NB4 (cell line): ENCODE measurements around the gene KRT17.

ENCODE experiments used
- DNase-seq: peaks from one replicate; pipeline ENCODE4 v3.0.0; 2010; ENCODE audit warnings: low read depth
- H3K4me3 ChIP-seq: one replicate; pipeline ENCODE4 v1.5.1; 2011; ENCODE audit warnings: mild to moderate bottlenecking, low read depth, low read length, moderate library complexity
- CTCF ChIP-seq: IDR thresholded peaks from one replicate; pipeline ENCODE4 v1.5.1; 2012; ENCODE audit warnings: low read depth, low read length
- MAX ChIP-seq: IDR thresholded peaks from 2 replicates; pipeline ENCODE4 v1.6.1; 2011; ENCODE audit warnings: low read depth, low read length
- MYC ChIP-seq: IDR thresholded peaks from 2 replicates; pipeline ENCODE4 v1.6.1; 2011; ENCODE audit warnings: low read depth, low read length
- POLR2A ChIP-seq: IDR thresholded peaks from 2 replicates; pipeline ENCODE4 v1.6.1; 2011; ENCODE audit warnings: mild to moderate bottlenecking; ENCODE audit not compliant: insufficient read length; ENCODE audit errors: extremely low read depth

KRT17 gene

GRCh38 chr17:41595585-41595984 lies 28.8 kb downstream of the KRT17 start:
- no peak for DNase-seq
- TF ChIP-seq MAX, result no peak
- no peak for TF ChIP-seq POLR2A
- TF ChIP-seq MYC, result no peak
- TF ChIP-seq CTCF, result no peak
- no peak overlapping the region for H3K4me3 ChIP-seq

- H3K4me3 ChIP-seq, result no peak overlapping the region
- TF ChIP-seq MYC (no peak), MAX (no peak), POLR2A (no peak), CTCF (no peak)
- no peak for DNase-seq
Measured at GRCh38 chr17:41594363-41594915, 29.9 kb downstream of the KRT17 start.

DNA sequence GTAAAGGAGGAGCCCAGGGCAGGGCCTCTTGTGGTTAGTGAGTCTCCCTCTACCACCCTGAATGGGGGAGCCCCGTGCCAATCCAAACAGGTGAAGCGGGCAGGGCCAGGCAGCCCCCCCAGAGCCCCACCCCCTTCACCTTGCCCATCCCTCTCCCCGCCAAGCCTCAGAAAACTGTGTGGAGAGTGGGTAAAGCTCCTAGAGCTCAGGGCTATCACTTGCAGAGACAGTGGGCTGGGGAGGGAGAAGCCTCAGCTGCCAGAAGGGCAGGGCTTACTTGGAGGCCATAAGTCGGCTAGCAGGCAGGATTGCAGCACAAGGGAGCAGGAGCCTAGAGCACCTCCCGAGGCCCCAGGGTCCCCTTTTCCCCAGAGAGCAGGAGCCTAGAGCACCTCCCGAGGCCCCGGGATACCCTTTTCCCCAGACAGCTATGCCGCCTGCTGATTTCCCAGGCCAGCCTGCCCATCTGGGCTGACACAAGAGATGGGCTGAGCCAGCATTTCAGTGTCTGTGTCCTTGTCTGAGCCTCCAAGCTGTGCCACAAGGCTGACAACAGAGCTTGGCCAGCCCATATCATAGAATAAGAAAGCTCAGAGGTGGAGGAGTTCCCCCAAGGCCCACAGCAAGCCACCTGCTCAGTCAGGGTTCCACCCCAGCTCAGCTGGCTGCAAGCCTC lies 30.9 kb downstream of the KRT17 start:
- no peak overlapping the region for H3K4me3 ChIP-seq
- no peak for TF ChIP-seq CTCF
- TF ChIP-seq MYC, result no peak
- TF ChIP-seq POLR2A, result no peak
- no peak for TF ChIP-seq MAX
- no peak for DNase-seq

- no peak for TF ChIP-seq MAX
- no peak for DNase-seq
- H3K4me3 ChIP-seq, result no peak overlapping the region
Measured at GRCh38 chr17:41592601-41593305, 31.6 kb downstream of the KRT17 start.

DNA sequence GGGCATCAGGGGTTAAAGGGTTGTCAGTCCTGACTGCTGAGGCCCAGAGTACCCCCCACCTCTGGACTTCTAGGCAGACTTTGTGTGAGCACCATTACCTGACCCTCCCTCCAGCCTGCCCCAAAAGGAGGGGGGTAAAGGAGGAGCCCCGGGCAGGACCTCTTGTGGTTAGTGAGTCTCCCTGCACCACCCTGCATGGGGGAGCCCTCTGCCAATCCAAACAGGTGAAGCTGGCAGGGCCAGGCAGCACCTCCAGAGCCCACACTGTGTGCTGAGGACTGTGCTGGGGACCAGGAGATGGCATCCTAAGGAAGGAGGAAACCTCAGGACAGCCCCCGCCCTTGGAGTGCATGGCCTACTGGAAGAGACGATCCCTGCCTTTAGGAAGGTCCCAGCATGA lies 35.1 kb downstream of the KRT17 start:
- no peak for TF ChIP-seq POLR2A
- TF ChIP-seq CTCF, result no peak
- no peak overlapping the region for H3K4me3 ChIP-seq
- no peak for DNase-seq

DNA sequence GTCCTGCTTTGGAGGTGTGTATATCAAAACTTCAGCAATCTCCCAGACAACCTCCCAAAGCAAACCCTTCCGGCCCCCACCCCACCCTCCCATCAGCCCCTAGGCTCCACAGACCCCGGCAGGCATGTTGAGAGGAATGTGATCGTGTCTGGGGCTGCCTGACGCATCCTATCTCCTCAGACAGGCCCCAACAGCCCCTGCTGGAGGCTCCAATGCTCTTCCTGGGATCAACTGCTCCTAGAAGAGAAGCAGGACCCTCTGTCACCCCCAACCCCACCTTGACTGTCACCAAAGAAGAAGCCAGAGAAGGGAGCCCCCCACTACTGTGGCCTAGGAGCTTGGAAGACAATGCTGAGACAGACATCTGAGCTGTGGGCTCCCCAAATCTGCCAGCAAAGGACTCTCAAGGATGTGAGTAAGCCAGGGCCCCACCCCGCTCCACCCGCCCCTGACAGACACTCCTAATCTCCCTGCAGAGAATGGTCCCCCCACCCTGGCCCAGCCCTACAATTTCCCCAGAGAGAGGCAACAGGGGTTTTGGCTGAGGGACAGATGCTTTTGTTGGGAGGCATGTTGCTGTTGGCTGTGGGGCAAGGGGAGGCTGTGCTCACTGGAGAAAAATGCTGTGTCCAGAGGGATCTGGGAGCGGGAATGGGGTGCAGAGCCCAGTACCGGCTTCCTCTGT lies 36.1 kb downstream of the KRT17 start:
- TF ChIP-seq MYC, result no peak
- TF ChIP-seq POLR2A, result no peak
- no peak for TF ChIP-seq CTCF
- TF ChIP-seq MAX, result no peak
- DNase-seq, result no peak
- no peak overlapping the region for H3K4me3 ChIP-seq
